Fibroblast of lung (primary cell): ENCODE measurements around the gene UBE4B. TPM values are rescaled to one million over a fixed set of nuclear protein-coding genes. Genes with fewer than 3 reads are reported as not detected.

Experiments used
- DNase-seq, 2 donors: peaks; one replicate each; pipeline versions ENCODE4 v3.0.0 to v3.0.0-alpha.2; 2010; ENCODE audit warnings: low read depth in 2 of 2
- H2AFZ ChIP-seq: 2 replicates; pipeline ENCODE4 v1.5.1; 2012; ENCODE audit warnings: low read length, control low read depth, inconsistent platforms
- H3K27ac ChIP-seq: 2 replicates; pipeline ENCODE4 v1.5.1; 2011; ENCODE audit warnings: low read length, control low read depth; ENCODE audit not compliant: insufficient read depth
- H3K27me3 ChIP-seq: 2 replicates; pipeline ENCODE4 v1.5.1; 2011; ENCODE audit warnings: mild to moderate bottlenecking, low read length; ENCODE audit not compliant: control insufficient read depth, insufficient read depth
- H3K36me3 ChIP-seq: 2 replicates; pipeline ENCODE4 v1.5.1; 2011; ENCODE audit warnings: low read length; ENCODE audit not compliant: control insufficient read depth, insufficient read depth
- H3K4me1 ChIP-seq: 2 replicates; pipeline ENCODE4 v1.5.1; 2011; ENCODE audit warnings: low read length; ENCODE audit not compliant: control insufficient read depth, insufficient read depth; ENCODE audit errors: extremely low read depth
- H3K4me2 ChIP-seq: 2 replicates; pipeline ENCODE4 v1.5.1; 2011; ENCODE audit warnings: low read length, control low read depth; ENCODE audit not compliant: insufficient read depth; ENCODE audit errors: extremely low read depth
- H3K4me3 ChIP-seq, 4 experiments: fragments of 200-600 bp in 1 of 4; sonication (generic) in 1 of 4; replicated peaks in 1 of 4; 2 replicates each; pipeline ENCODE4 v1.5.1; 2011 to 2016; ENCODE audit warnings: low read length in 4 of 4, low read depth in 3 of 4, mild to moderate bottlenecking in 3 of 4, control low read depth in 2 of 4, inconsistent platforms in 1 of 4, mixed read lengths in 1 of 4; ENCODE audit not compliant: insufficient read depth in 1 of 4; ENCODE audit errors: control extremely low read depth in 1 of 4
- H3K79me2 ChIP-seq: 2 replicates; pipeline ENCODE4 v1.5.1; 2012; ENCODE audit warnings: mild to moderate bottlenecking, low read length, inconsistent platforms; ENCODE audit not compliant: control insufficient read depth, insufficient read depth
- H3K9ac ChIP-seq: 2 replicates; pipeline ENCODE4 v1.5.1; 2011; ENCODE audit warnings: mild to moderate bottlenecking, low read length, control low read depth; ENCODE audit not compliant: insufficient read depth
- H3K9me3 ChIP-seq: 2 replicates; pipeline ENCODE4 v1.5.1; 2012; ENCODE audit warnings: low read depth, low read length; ENCODE audit not compliant: control insufficient read depth, insufficient read depth
- H4K20me1 ChIP-seq: 2 replicates; pipeline ENCODE4 v1.5.1; 2011; ENCODE audit warnings: low read length; ENCODE audit not compliant: control insufficient read depth, insufficient read depth; ENCODE audit errors: extremely low read depth
- CTCF ChIP-seq, 2 donors: IDR thresholded peaks in 1 of 2; conservative IDR thresholded peaks in 1 of 2; 1 replicate in 1 of 2; 2 replicates in 1 of 2; pipeline ENCODE4 v1.5.1; 2011 to 2012; ENCODE audit warnings: low read length in 2 of 2, control low read depth in 1 of 2, inconsistent platforms in 1 of 2, low read depth in 1 of 2, mild to moderate bottlenecking in 1 of 2
- EZH2 ChIP-seq: IDR thresholded peaks from 2 replicates; pipeline ENCODE4 v1.5.1; 2012; ENCODE audit warnings: low read length, control low read depth, mild to moderate bottlenecking; ENCODE audit errors: missing control alignments
- polyA plus RNA-seq, 2 donors: library from polyadenylated mRNA; depleted of rRNA in 1 of 2; stranded (reverse) in 1 of 2; unstranded in 1 of 2; fragments of >200 nt; gene quantifications; 2 replicates each; pipeline ENCODE4 v1.2.1, GENCODE V29; 2011 to 2012; ENCODE audit warnings: missing spikeins in 1 of 2
- total RNA-seq: library from RNA; depleted of rRNA; stranded (reverse); fragments of >200 nt; gene quantifications from 2 replicates; pipeline ENCODE4 v1.2.1, GENCODE V29; 2014

UBE4B gene
- total and polyA plus RNA-seq, 2 donors (not counting 1 experiment from before 2014, with no cell fraction given): 21.9 to 30.7 TPM

DNA sequence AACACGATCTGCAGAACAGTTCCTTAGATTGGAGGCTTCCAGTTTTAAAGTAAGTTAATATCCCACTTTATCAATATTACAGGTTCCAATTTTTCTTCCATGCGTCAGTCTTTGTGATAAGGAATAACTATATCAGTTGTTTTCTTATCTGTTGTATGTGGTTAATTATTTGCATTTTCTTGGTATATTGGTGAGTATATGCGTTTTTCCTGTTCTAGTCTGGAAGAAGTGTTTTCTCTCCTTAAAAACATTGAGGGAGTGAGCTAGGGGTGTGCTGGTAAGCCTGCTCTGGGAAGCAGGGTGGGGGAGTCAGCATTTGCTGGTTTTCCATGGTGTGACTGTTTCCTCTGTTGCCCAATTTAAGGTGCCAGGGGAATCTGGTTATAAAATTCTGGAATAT lies 127.4 kb downstream of the UBE4B start:
- Histone ChIP-seq H4K20me1 (no peaks in the 10 kb centered on the region), H2AFZ (no peak overlapping the region), H3K27me3 (no peaks in the 10 kb centered on the region), H3K36me3 (no peaks in the 10 kb centered on the region), H3K4me2 (no peak overlapping the region), H3K4me1 (no peaks in the 10 kb centered on the region), H3K79me2 (no peaks in the 10 kb centered on the region), H3K27ac (no peak overlapping the region), H3K9ac (no peak overlapping the region), H3K9me3 (no peaks in the 10 kb centered on the region), H3K4me3 (no peak overlapping the region)
- DNase-seq: no peak
- TF ChIP-seq CTCF (conservative IDR thresholded peaks at IDR 0.05 in 1 of 2, IDR thresholded peaks at IDR 0.05 in 1 of 2; ENCODE audit: low read depth in 1 of 2, low read length in 2 of 2) (no peak), EZH2 (no peak)

- H3K4me2 ChIP-seq: no peak overlapping the region
- no peaks in the 10 kb centered on the region for H3K9me3 ChIP-seq
- H4K20me1 ChIP-seq: no peaks in the 10 kb centered on the region
- no peak overlapping the region for H3K4me3 ChIP-seq
- TF ChIP-seq EZH2 (no peak), CTCF (conservative IDR thresholded peaks at IDR 0.05 in 1 of 2, IDR thresholded peaks at IDR 0.05 in 1 of 2; ENCODE audit: low read depth in 1 of 2, low read length in 2 of 2) (no peak)
- no peaks in the 10 kb centered on the region for H3K27me3 ChIP-seq
- no peak overlapping the region for H2AFZ ChIP-seq
- H3K36me3 ChIP-seq: peaks cover 5% of the 10 kb centered on the region
- DNase-seq: no peak
- no peak overlapping the region for H3K9ac ChIP-seq
- H3K79me2 ChIP-seq: no peaks in the 10 kb centered on the region
- H3K27ac ChIP-seq: no peak overlapping the region
- no peaks in the 10 kb centered on the region for H3K4me1 ChIP-seq
These were observed 128.2 kb downstream of the UBE4B start for GRCh38 chr1:10160907-10161490.

DNA sequence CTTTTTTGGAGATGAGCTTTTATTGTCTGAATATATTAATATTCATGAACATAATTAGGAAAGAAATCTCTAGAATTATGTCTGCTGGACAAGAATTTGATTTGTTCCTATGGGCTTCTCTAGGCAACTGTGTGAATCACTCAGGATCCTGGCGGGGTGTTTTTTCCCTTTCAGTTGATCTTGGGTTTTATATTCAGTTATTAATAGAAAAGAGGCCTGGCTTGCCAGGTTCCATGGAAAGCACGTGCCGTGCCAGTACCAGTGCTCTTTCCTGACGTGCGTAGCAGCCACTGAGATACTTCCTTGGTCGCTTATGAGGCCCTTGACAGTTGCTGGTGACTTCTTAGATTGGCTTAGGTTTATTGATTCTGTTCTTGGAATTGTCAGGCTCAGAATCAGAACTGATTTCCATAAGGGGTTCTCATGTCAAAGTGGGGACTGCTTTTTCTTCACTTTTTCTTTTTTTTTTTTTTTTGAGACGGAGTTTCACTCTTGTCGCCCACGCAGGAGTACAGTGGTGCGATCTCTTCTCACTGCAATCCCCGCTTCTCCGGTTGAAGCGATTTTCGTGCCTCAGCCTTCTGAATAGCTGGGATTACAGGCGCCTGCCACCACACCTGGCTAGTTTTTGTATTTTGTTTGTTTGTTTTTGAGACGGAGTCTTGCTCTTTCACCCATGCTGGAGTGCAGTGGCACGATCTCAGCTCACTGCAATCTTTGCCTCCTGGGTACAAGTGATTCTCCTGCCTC lies 129.0 kb downstream of the UBE4B start:
- no peak overlapping the region for H3K9ac ChIP-seq
- no peaks in the 10 kb centered on the region for H3K79me2 ChIP-seq
- no peak overlapping the region for H3K27ac ChIP-seq
- no peak overlapping the region for H2AFZ ChIP-seq
- H3K36me3 ChIP-seq: peaks cover 5% of the 10 kb centered on the region
- no peak overlapping the region for H3K4me2 ChIP-seq
- no peaks in the 10 kb centered on the region for H3K27me3 ChIP-seq
- no peak for DNase-seq
- no peaks in the 10 kb centered on the region for H3K4me1 ChIP-seq
- no peaks in the 10 kb centered on the region for H4K20me1 ChIP-seq
- H3K4me3 ChIP-seq: no peak overlapping the region
- no peak for TF ChIP-seq CTCF (conservative IDR thresholded peaks at IDR 0.05 in 1 of 2, IDR thresholded peaks at IDR 0.05 in 1 of 2; ENCODE audit: low read depth in 1 of 2, low read length in 2 of 2)
- TF ChIP-seq EZH2: no peak
- no peaks in the 10 kb centered on the region for H3K9me3 ChIP-seq
